ENCODE data around the gene CLPTM1.

DNA sequence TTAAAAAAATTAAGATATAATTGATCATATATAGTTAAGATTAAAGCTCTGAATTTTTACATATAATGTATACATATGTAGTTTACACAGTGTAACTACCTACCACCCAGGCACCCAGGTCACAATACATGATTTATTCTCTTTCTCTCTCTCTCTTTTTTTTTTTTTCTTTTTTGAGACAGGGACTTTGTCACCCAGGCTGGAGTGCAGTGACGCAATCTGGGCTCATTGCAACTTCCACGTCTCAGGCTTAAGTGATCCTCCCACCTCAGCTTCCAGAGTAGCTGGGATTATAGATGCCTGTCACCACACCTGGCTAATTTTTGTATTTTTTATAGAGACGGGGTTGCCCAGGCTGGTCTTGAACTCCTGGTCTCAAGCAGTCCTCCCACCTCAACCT lies 64.9 kb downstream of the CLPTM1 start:
- TF ChIP-seq EZH2 (IDR thresholded peaks at IDR 0.05; ENCODE audit: borderline replicate concordance, low read depth, low read length, severe bottlenecking) (no peak), POLR2AphosphoS5 (IDR thresholded peaks at IDR 0.05; ENCODE audit: insufficient read depth, low read depth, low read length) (no peak), GATA2 (IDR thresholded peaks at IDR 0.05; ENCODE audit: insufficient read depth, insufficient read length, low read depth, low read length) (no peak), POLR2A (IDR thresholded peaks at IDR 0.05; ENCODE audit: low read depth, low read length) (no peak)

Measured in endothelial cell of umbilical vein (primary cell).